Measurements from ENCODE around the gene SLC35D2. TPM values are rescaled to one million over a fixed set of nuclear protein-coding genes. Genes with fewer than 3 reads are reported as not detected.
A peak's percentile ranks its signal among the peaks of the same experiment; 100 is the strongest.

The SLC35D2 gene
- total RNA-seq, 1 experiment from 2014 or later = 20.1 TPM

DNA sequence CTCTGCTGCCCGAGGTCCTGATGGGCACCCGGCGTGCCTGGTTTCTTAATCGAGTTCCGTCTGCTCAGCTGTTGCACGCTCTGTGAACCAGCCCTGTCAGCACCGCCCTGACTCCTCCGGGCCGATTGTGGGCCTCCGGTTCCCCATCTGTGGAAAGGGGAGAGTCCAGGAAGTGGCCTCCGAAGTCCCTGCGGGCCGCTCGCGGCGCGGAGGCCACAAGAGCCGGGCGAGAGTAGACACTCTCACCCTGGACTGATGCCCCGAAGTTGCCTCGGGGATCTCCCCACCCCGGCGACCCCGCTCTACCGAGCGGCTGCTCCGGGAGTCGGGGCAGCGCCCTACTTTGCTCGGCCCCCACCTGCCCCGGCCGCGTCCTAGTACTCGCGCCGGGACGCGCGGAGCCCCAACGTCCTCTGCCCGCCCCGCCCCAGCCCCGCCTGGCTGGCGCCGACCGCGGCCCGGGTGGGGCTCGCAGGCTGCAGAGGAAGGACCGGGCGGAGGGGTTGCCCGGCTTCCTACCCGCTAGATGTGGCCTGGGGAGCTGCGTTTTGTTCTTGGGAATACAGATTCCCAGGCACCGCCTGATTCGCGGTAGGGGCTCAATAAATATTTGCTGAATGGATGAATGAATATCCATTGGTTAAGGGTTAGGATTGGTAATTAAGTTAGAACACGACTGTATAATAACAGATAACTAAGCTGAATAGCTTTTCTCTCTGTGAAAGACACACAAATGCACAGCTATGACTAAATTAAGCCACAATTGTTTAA is 35.6 kb upstream of the SLC35D2 start:
- BruUV-seq (replicated peaks) = TSS peak; percentile 83
- H3K27me3 Mint-ChIP-seq (ENCODE audit: unreplicated experiment) = no peaks in the 10 kb centered on the region
- no peaks in the 10 kb centered on the region for H3K9me3 Mint-ChIP-seq (ENCODE audit: low read depth, unreplicated experiment)
- H3K27ac Mint-ChIP-seq (ENCODE audit: unreplicated experiment) = peak overlapping the region; percentile 93
- CTCF ChIA-PET = interaction anchor here (0.8 kb wide), 1 partner anchor 93 kb away, joined by 3 read pairs; no protein-coding TSS in a partner anchor
- TF ChIP-seq, protein P1, sequence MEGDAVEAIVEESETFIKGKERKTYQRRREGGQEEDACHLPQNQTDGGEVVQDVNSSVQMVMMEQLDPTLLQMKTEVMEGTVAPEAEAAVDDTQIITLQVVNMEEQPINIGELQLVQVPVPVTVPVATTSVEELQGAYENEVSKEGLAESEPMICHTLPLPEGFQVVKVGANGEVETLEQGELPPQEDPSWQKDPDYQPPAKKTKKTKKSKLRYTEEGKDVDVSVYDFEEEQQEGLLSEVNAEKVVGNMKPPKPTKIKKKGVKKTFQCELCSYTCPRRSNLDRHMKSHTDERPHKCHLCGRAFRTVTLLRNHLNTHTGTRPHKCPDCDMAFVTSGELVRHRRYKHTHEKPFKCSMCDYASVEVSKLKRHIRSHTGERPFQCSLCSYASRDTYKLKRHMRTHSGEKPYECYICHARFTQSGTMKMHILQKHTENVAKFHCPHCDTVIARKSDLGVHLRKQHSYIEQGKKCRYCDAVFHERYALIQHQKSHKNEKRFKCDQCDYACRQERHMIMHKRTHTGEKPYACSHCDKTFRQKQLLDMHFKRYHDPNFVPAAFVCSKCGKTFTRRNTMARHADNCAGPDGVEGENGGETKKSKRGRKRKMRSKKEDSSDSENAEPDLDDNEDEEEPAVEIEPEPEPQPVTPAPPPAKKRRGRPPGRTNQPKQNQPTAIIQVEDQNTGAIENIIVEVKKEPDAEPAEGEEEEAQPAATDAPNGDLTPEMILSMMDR (IDR thresholded peaks at IDR 0.05; ENCODE audit: unreplicated experiment) = no peak
- peaks cover 33% of the 10 kb centered on the region for H3K36me3 Mint-ChIP-seq (ENCODE audit: insufficient read depth, unreplicated experiment)
- intact Hi-C loops (cut with micrococcal nuclease; ENCODE audit: unreplicated experiment) = loop anchor here (5.0 kb wide), 1 partner anchor 87 kb away; no protein-coding TSS in a partner anchor
- peaks cover 13% of the 10 kb centered on the region for H3K4me1 Mint-ChIP-seq (ENCODE audit: low read depth, unreplicated experiment)
- peak overlapping the region; percentile 69 for H3K4me3 Mint-ChIP-seq (ENCODE audit: low read depth, unreplicated experiment)
- DNase-seq = peak; percentile 70

DNA sequence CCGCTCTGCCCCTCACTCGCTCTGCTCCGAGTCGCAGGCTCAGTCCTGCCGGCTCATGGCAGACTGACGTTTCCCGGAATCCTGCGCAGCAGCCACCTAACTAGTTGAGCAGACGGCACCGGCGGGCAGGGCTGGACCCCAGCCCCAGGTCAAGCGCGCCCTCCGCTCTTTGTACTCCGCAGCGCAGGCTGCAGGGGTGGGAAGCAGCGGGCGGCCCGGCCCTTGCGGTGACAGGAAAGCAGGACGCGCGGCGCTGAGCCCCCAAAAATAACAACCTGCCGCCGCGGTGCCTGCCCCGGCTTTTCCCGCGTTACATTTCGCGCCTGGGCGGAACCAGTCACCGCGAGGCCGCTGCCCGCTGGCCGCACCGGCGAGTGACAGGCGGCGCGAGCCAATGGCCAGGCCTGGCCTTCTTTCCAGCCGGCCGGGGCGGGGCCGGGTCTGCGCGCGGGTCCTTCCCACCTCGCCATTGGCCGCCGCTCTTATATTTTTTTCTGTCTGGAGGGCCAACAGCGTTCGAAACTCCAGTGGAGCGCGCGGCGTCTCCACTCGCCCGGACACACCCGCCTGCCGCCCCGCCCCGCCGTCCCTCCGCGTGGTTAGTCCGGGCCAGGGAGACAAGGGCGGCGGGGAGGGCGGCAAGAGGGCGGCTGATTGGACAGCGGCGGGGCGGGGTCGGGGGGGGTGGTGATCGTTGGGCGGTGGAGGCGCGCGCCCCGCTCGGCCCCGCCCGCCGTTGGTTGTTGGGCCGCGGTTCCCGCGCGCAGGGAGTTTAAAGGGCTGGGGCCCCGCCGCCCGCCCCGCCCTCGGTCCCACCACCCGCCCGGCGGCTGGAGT is 34.8 kb upstream of the SLC35D2 start, which contains the start of gene ZNF367:
TSS of gene ZNF367 (minus strand) at position 288 of the 837 bp plus-strand sequence. CDS start 338 bp downstream, outside the sequence.
- peaks cover 19% of the 10 kb centered on the region for H3K4me1 Mint-ChIP-seq (ENCODE audit: low read depth, unreplicated experiment)
- no peaks in the 10 kb centered on the region for H3K27me3 Mint-ChIP-seq (ENCODE audit: unreplicated experiment)
- intact Hi-C loops (cut with micrococcal nuclease; ENCODE audit: unreplicated experiment) = loop anchor here (5.0 kb wide), 1 partner anchor 86 kb away; no protein-coding TSS in a partner anchor
- H3K27ac Mint-ChIP-seq (ENCODE audit: unreplicated experiment) = peak within 1 kb of the TSS; percentile 93
- BruUV-seq (replicated peaks) = no TSS peak
- H3K4me3 Mint-ChIP-seq (ENCODE audit: low read depth, unreplicated experiment) = peak within 1 kb of the TSS; percentile 94
- peak; percentile 94 for DNase-seq
- CTCF ChIA-PET = no interaction called here
- H3K9me3 Mint-ChIP-seq (ENCODE audit: low read depth, unreplicated experiment) = no peaks in the 10 kb centered on the region
- TF ChIP-seq, protein P1 (IDR thresholded peaks at IDR 0.05; ENCODE audit: unreplicated experiment) = no peak
- H3K36me3 Mint-ChIP-seq (ENCODE audit: insufficient read depth, unreplicated experiment) = peaks cover 33% of the 10 kb centered on the region

DNA sequence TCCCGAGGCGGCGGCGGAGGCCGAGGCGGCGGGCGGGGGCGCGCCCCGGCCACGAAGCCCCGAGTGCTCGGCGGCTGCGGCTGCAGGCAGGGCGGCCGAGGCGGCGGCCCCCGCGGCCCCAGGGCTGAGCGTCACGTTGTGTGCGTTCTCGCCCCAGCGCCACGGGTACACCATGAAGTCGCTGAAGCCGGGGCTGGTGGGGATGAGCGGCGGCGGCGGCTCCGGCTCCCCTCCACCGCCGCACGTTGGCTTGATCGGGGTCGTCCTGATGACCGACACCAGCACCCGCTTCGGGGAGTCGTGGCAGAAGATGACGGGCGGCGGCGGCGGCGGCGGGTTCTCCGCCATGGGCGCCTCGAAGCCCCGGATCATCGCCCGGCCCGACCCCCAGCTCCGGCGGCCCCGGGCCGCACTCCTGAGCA is 34.2 kb upstream of the SLC35D2 start:
- H3K27me3 Mint-ChIP-seq (ENCODE audit: unreplicated experiment) = no peaks in the 10 kb centered on the region
- intact Hi-C loops (cut with micrococcal nuclease; ENCODE audit: unreplicated experiment) = loop anchor here (2.0 to 5.0 kb wide), 2 partner anchors 27 to 85 kb away; no protein-coding TSS in a partner anchor
- CTCF ChIA-PET = no interaction called here
- peak overlapping the region; percentile 94 for H3K4me3 Mint-ChIP-seq (ENCODE audit: low read depth, unreplicated experiment)
- TF ChIP-seq, protein P1 (IDR thresholded peaks at IDR 0.05; ENCODE audit: unreplicated experiment) = no peak
- H3K27ac Mint-ChIP-seq (ENCODE audit: unreplicated experiment) = peak overlapping the region; percentile 44
- H3K36me3 Mint-ChIP-seq (ENCODE audit: insufficient read depth, unreplicated experiment) = peaks cover 33% of the 10 kb centered on the region
- peak; percentile 8 for DNase-seq
- H3K9me3 Mint-ChIP-seq (ENCODE audit: low read depth, unreplicated experiment) = no peaks in the 10 kb centered on the region
- H3K4me1 Mint-ChIP-seq (ENCODE audit: low read depth, unreplicated experiment) = peaks cover 23% of the 10 kb centered on the region
- BruUV-seq (replicated peaks) = TSS peak; percentile 39

DNA sequence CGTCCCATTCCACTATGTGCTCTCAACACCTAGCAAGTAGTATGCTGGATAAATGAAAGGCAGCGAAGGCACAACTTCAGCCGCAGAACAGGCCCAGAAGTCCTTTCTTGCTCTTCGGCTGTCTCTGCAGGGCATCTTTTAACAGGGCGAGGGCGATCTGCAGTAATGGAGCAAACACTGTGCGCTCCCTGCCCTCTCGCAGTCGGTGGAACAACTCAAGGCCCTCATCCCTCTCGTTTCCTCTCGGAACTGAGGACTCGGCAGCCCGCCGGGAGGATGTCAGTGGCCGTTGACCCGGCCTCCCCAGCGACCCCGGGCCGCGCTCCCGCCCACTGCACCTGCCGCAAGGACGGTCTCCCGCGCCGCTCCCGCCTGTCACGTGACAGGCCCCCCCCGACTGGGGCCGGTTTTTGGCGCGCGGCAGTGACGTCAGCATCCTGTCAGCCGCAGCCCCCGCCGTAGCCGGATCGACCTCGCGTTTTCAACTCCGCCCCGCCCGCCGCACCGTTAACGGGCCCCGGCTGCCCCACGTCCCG is 33.6 kb upstream of the SLC35D2 start:
- H3K4me3 Mint-ChIP-seq (ENCODE audit: low read depth, unreplicated experiment) = peak overlapping the region; percentile 94
- DNase-seq = peak; percentile 87
- H3K27me3 Mint-ChIP-seq (ENCODE audit: unreplicated experiment) = no peaks in the 10 kb centered on the region
- intact Hi-C loops (cut with micrococcal nuclease; ENCODE audit: unreplicated experiment) = loop anchor here (2.0 to 5.0 kb wide), 2 partner anchors 26 to 85 kb away; no protein-coding TSS in a partner anchor
- CTCF ChIA-PET = no interaction called here
- H3K9me3 Mint-ChIP-seq (ENCODE audit: low read depth, unreplicated experiment) = no peaks in the 10 kb centered on the region
- no TSS peak for BruUV-seq (replicated peaks)
- peak overlapping the region; percentile 61 for H3K27ac Mint-ChIP-seq (ENCODE audit: unreplicated experiment)
- H3K36me3 Mint-ChIP-seq (ENCODE audit: insufficient read depth, unreplicated experiment) = peaks cover 33% of the 10 kb centered on the region
- peaks cover 23% of the 10 kb centered on the region for H3K4me1 Mint-ChIP-seq (ENCODE audit: low read depth, unreplicated experiment)
- TF ChIP-seq, protein P1 (IDR thresholded peaks at IDR 0.05; ENCODE audit: unreplicated experiment) = no peak
